Neuronal stem cell (in vitro differentiated cells): ENCODE results near the gene RNF125.

Source experiments
- DNase-seq: peaks from one replicate; pipeline ENCODE4 v3.0.0-alpha.2; 2013; ENCODE audit warnings: low spot score
- H2AFZ ChIP-seq: one replicate; pipeline ENCODE4 v1.6.1; 2013; ENCODE audit warnings: mild to moderate bottlenecking, low read length, inconsistent platforms
- H2AK5ac ChIP-seq: 2 replicates; pipeline ENCODE4 v1.6.1; 2013; ENCODE audit warnings: low read depth, mild to moderate bottlenecking, inconsistent platforms, low read length, moderate library complexity, mixed read lengths
- H2BK120ac ChIP-seq: 2 replicates; pipeline ENCODE4 v1.6.1; 2013; ENCODE audit warnings: low read depth, mild to moderate bottlenecking, inconsistent platforms, low read length, moderate library complexity, mixed read lengths
- H2BK12ac ChIP-seq: one replicate; pipeline ENCODE4 v1.6.1; 2013; ENCODE audit warnings: low read length, inconsistent platforms
- H2BK15ac ChIP-seq: 2 replicates; pipeline ENCODE4 v1.6.1; 2013; ENCODE audit warnings: mild to moderate bottlenecking, low read length, inconsistent platforms, mixed read lengths
- H2BK5ac ChIP-seq: one replicate; pipeline ENCODE4 v1.6.1; 2013; ENCODE audit warnings: inconsistent platforms, mild to moderate bottlenecking, low read length, moderate library complexity
- H3K14ac ChIP-seq: one replicate; pipeline ENCODE4 v1.6.1; 2013; ENCODE audit warnings: low read length, inconsistent platforms
- H3K18ac ChIP-seq: 2 replicates; pipeline ENCODE4 v1.6.1; 2013; ENCODE audit warnings: low read length, inconsistent platforms
- H3K23ac ChIP-seq: 2 replicates; pipeline ENCODE4 v1.6.1; 2013; ENCODE audit warnings: low read depth, mild to moderate bottlenecking, mixed read lengths, low read length, inconsistent platforms; ENCODE audit not compliant: poor library complexity
- H3K27ac ChIP-seq: replicated peaks from 3 replicates; pipeline ENCODE4 v1.5.1; 2013; ENCODE audit warnings: low read length, inconsistent platforms
- H3K27me3 ChIP-seq, 3 experiments: 2 replicates each; pipeline ENCODE4 v1.6.1; 2013; ENCODE audit warnings: low read length in 3 of 3, mild to moderate bottlenecking in 2 of 3, inconsistent platforms in 1 of 3, low read depth in 1 of 3, mixed read lengths in 1 of 3, moderate library complexity in 1 of 3; ENCODE audit not compliant: control insufficient read depth in 3 of 3, insufficient read depth in 3 of 3
- H3K36me3 ChIP-seq, 2 donors: replicated peaks in 1 of 2; 2 replicates each; pipeline ENCODE4 v1.6.1; 2013; ENCODE audit warnings: low read length in 2 of 2; ENCODE audit not compliant: control insufficient read depth in 2 of 2, insufficient read depth in 2 of 2
- H3K4ac ChIP-seq: 2 replicates; pipeline ENCODE4 v1.6.1; 2013; ENCODE audit warnings: inconsistent platforms, mild to moderate bottlenecking, low read length, moderate library complexity
- H3K4me1 ChIP-seq, 2 donors: 1 replicate in 1 of 2; 2 replicates in 1 of 2; pipeline ENCODE4 v1.6.1; 2013; ENCODE audit warnings: low read length in 2 of 2, low read depth in 1 of 2; ENCODE audit not compliant: control insufficient read depth in 2 of 2, insufficient read depth in 1 of 2
- H3K4me2 ChIP-seq: one replicate; pipeline ENCODE4 v1.6.1; 2013; ENCODE audit warnings: mild to moderate bottlenecking, low read length, inconsistent platforms; ENCODE audit not compliant: insufficient read depth, poor library complexity, severe bottlenecking
- H3K4me3 ChIP-seq, 2 donors: 2 replicates each; pipeline ENCODE4 v1.5.1; 2013; ENCODE audit warnings: low read length in 2 of 2, mild to moderate bottlenecking in 2 of 2, inconsistent platforms in 1 of 2, moderate library complexity in 1 of 2
- H3K79me1 ChIP-seq: one replicate; pipeline ENCODE4 v1.6.1; 2013; ENCODE audit warnings: low read depth, mild to moderate bottlenecking, inconsistent platforms, low read length, moderate library complexity
- H3K9ac ChIP-seq: one replicate; pipeline ENCODE4 v1.6.1; 2013; ENCODE audit warnings: mild to moderate bottlenecking, low read depth, low read length, inconsistent platforms; ENCODE audit not compliant: poor library complexity
- H3K9me3 ChIP-seq, 2 donors: replicated peaks in 1 of 2; 2 replicates each; pipeline versions ENCODE3 to v1.6.1; 2013; ENCODE audit warnings: low read length in 2 of 2, mild to moderate bottlenecking in 2 of 2, inconsistent platforms in 1 of 2, low read depth in 1 of 2, mixed read lengths in 1 of 2, moderate library complexity in 1 of 2; ENCODE audit not compliant: control insufficient read depth in 2 of 2, insufficient read depth in 1 of 2
- H4K8ac ChIP-seq: one replicate; pipeline ENCODE4 v1.6.1; 2013; ENCODE audit warnings: low read depth, mild to moderate bottlenecking, inconsistent platforms, low read length, moderate library complexity
- H4K91ac ChIP-seq: one replicate; pipeline ENCODE4 v1.6.1; 2013; ENCODE audit warnings: low read length, low read depth, mild to moderate bottlenecking, inconsistent platforms; ENCODE audit not compliant: poor library complexity
- WGBS, 2 donors: extraction: QIAGEN DNeasy Blood & Tissue Kit; methylation state at CpG; one replicate each; pipeline ENCODE4 v1.1.7; 2013; ENCODE audit warnings: missing lambda C conversion rate in 2 of 2, mixed read lengths in 1 of 2; ENCODE audit not compliant: insufficient read length in 2 of 2, insufficient replicate concordance in 1 of 2; ENCODE audit errors: extremely low coverage in 2 of 2; 5-methylcytosine and 5-hydroxymethylcytosine counted together

RNF125 gene

DNA sequence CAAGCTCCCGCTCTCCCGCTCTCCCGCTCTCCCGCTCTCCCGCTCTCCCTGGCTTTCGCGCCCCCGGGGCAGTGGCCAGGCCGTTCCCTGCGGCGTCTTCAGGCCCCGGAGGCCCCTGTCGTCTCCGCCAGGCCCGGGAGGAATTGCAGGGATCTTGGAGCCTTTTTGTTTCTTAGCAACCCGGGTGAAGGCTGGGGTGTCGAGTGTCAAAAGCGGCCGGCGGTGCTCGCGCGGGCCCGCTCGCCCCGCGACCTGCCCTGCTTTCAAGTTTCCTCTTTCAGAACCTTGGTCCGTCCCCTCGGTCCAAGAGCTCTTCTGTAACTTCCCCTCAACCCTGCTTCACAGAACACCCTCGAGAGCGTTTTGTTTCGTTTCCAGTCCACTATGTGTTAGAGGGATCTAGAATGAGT, 74.5 kb downstream of the RNF125 start:
- Histone ChIP-seq H3K27me3 (no peaks in the 10 kb centered on the region), H2AK5ac (no peak overlapping the region), H3K27ac (peak overlapping the region; percentile 86), H2BK5ac (peak overlapping the region; percentile 84), H2BK15ac (peak overlapping the region; percentile 27), H3K4me3 (peak overlapping the region; percentile 95 to 99), H2BK120ac (peak overlapping the region; percentile 64), H4K91ac (no peak overlapping the region), H4K8ac (no peak overlapping the region), H2AFZ (peak overlapping the region; percentile 98), H3K79me1 (no peaks in the 10 kb centered on the region), H3K23ac (no peak overlapping the region), H3K36me3 (peaks cover 0 to 41% of the 10 kb centered on the region in 2 donors), H3K18ac (peak overlapping the region; percentile 94), H3K4ac (no peak overlapping the region), H3K4me2 (peak overlapping the region; percentile 65), H3K9ac (peak overlapping the region; percentile 66), H2BK12ac (no peak overlapping the region), H3K14ac (peak overlapping the region; percentile 67), H3K4me1 (peaks cover 2% of the 10 kb centered on the region in 2 donors), H3K9me3 (peaks cover 0 to 4% of the 10 kb centered on the region in 2 donors)
- no CpG with 5 or more reads among the region's 32 CpGs for WGBS, 2 donors
- DNase-seq: peak; percentile 53

GRCh38 chr18:32093523-32093922, 74.9 kb downstream of the RNF125 start:
- peak overlapping the region; percentile 95 to 99 for H3K4me3 ChIP-seq
- no peak overlapping the region for H2BK120ac ChIP-seq
- peaks cover 0 to 43% of the 10 kb centered on the region in 2 donors for H3K36me3 ChIP-seq
- no peaks in the 10 kb centered on the region for H3K27me3 ChIP-seq
- no peak overlapping the region for H3K14ac ChIP-seq
- no peak for DNase-seq
- H2BK12ac ChIP-seq: no peak overlapping the region
- peaks cover 0 to 4% of the 10 kb centered on the region in 2 donors for H3K9me3 ChIP-seq
- H3K9ac ChIP-seq: no peak overlapping the region
- peaks cover 2% of the 10 kb centered on the region in 2 donors for H3K4me1 ChIP-seq
- no peak overlapping the region for H3K23ac ChIP-seq
- H3K4ac ChIP-seq: no peak overlapping the region
- H3K27ac ChIP-seq: peak overlapping the region; percentile 86
- no peak overlapping the region for H4K91ac ChIP-seq
- H2AFZ ChIP-seq: peak overlapping the region; percentile 98
- no peak overlapping the region for H4K8ac ChIP-seq
- no peak overlapping the region for H2AK5ac ChIP-seq
- H2BK15ac ChIP-seq: no peak overlapping the region
- no peak overlapping the region for H2BK5ac ChIP-seq
- H3K18ac ChIP-seq: no peak overlapping the region
- no CpG with 5 or more reads among the region's 7 CpGs for WGBS, 2 donors
- H3K79me1 ChIP-seq: no peaks in the 10 kb centered on the region
- peak overlapping the region; percentile 65 for H3K4me2 ChIP-seq

GRCh38 chr18:32095192-32095899, 76.7 kb downstream of the RNF125 start:
- Histone ChIP-seq H2BK5ac (no peak overlapping the region), H3K14ac (no peak overlapping the region), H3K79me1 (no peaks in the 10 kb centered on the region), H4K91ac (no peak overlapping the region), H2AK5ac (no peak overlapping the region), H3K4me1 (peaks cover 2% of the 10 kb centered on the region in 2 donors), H3K4ac (no peak overlapping the region), H3K36me3 (peaks cover 0 to 56% of the 10 kb centered on the region in 2 donors), H3K23ac (no peak overlapping the region), H3K4me3 (no peak overlapping the region), H4K8ac (no peak overlapping the region), H2AFZ (no peak overlapping the region), H3K27ac (no peak overlapping the region), H3K27me3 (no peaks in the 10 kb centered on the region), H3K4me2 (no peak overlapping the region), H3K9me3 (peaks cover 0 to 4% of the 10 kb centered on the region in 2 donors), H2BK12ac (no peak overlapping the region), H3K18ac (no peak overlapping the region), H2BK120ac (no peak overlapping the region), H2BK15ac (no peak overlapping the region), H3K9ac (no peak overlapping the region)
- WGBS, 2 donors: no CpG with 5 or more reads among the region's 7 CpGs
- DNase-seq: no peak

DNA sequence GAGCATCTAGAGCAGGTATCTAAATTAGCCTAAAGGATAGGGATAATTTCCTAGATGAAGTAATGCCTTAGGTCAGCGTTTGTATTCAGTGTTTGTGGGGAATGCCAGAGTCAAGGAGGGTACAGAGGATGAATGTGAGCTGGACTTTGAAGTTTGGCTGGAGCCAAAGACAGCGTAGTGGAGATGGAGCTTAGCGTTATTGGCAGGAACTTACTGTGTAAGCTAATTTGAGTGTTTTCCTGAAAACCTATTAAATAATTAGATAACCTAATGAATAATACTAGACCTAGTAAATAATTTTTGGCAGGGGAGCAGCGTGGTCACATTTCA, 77.2 kb downstream of the RNF125 start:
- no peaks in the 10 kb centered on the region for H3K27me3 ChIP-seq
- no peak for DNase-seq
- peaks cover 0 to 4% of the 10 kb centered on the region in 2 donors for H3K9me3 ChIP-seq
- no peak overlapping the region for H3K23ac ChIP-seq
- H2BK120ac ChIP-seq: no peak overlapping the region
- no peak overlapping the region for H2AK5ac ChIP-seq
- H3K18ac ChIP-seq: no peak overlapping the region
- no peak overlapping the region for H2BK12ac ChIP-seq
- H4K8ac ChIP-seq: no peak overlapping the region
- H2BK15ac ChIP-seq: no peak overlapping the region
- H3K36me3 ChIP-seq: peaks cover 0 to 60% of the 10 kb centered on the region in 2 donors
- no peak overlapping the region for H3K27ac ChIP-seq
- no CpG with 5 or more reads among the region's 4 CpGs for WGBS, 2 donors
- no peak overlapping the region for H3K14ac ChIP-seq
- no peak overlapping the region for H4K91ac ChIP-seq
- no peak overlapping the region for H3K4ac ChIP-seq
- no peak overlapping the region for H3K4me3 ChIP-seq
- no peak overlapping the region for H2BK5ac ChIP-seq
- peaks cover 2% of the 10 kb centered on the region in 2 donors for H3K4me1 ChIP-seq
- no peak overlapping the region for H3K9ac ChIP-seq
- no peak overlapping the region for H2AFZ ChIP-seq
- H3K4me2 ChIP-seq: no peak overlapping the region
- no peaks in the 10 kb centered on the region for H3K79me1 ChIP-seq
